ENCODE measurements around the gene GEN1.
"Not testable (repeated sequence)": the region's sequence is repeated elsewhere in the genome, so short reads cannot be mapped to it uniquely, and the experiment has no call there.

GEN1 gene

GRCh38 chr2:17798338-17798737, 44.4 kb downstream of the GEN1 start:
- DNase-seq = no peak

DNA sequence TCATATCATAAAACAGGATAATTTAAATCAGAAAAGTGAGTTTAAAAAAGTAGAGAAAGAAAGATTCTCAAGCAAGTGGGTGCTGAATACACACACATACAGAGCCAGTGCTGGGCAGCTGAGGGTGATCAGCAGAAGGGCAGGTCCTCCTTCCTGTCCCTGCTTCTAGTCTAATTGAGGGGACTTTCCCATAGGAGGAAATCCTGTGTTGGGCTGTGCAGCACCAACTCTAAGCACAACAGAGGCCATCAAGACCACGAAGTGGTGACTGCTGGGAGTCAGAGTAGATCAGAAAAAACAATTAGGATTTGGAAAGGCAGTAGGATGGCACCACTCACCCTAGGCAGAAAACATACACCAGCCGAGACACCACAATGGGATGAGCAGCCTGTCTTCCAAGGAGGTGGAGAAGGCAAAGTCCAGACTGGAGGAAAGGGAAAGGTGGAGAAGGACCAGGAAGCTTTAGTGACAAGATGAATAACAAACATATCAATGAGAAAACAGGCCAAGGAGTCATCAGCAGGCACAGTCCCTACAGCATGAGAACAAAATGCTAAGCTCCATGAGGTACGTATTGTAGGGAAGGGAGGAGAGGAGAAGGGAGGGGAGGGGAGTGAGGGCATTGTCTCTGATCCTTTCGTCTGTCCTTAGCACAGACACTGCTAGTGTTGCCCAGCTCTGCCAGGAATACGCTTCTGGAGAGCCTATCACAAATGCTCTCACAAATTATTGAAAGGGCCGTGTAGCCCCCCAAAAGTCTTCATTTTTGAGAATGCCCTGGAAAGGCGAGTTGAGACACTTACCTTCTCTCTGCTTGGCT, 45.6 kb downstream of the GEN1 start:
- no peak for DNase-seq

DNA sequence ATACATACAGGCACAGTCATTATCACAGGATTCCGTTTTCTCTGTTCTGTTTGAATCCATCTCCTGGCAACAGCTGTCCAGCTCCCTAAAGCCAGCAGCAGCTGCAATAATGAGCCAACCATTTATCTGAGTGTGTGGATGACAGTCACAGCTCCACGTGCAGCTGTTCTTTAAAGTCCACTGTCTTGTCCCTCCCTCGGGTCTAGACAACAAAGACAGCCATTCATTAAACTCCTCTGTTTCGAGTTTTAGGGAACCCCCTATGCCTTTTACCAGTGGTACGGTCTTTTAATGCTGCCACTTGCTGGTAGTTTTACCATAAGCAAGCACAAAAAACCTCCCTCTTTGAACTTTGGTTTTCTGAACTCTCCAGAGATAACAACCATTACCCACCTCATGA, 46.3 kb downstream of the GEN1 start:
- DNase-seq = no peak

- DNase-seq = no peak
Measured at GRCh38 chr2:17800693-17801458, 46.9 kb downstream of the GEN1 start.

GRCh38 chr2:17803497-17803896, 49.6 kb downstream of the GEN1 start:
- DNase-seq = no peak

- DNase-seq = no peak
Measured at GRCh38 chr2:17804358-17804757, 50.4 kb downstream of the GEN1 start.

GRCh38 chr2:17805166-17805565, 51.2 kb downstream of the GEN1 start:
- DNase-seq = no peak

- DNase-seq = no peak
Measured at GRCh38 chr2:17805717-17806363, 51.9 kb downstream of the GEN1 start.

- DNase-seq = no peak
Measured at GRCh38 chr2:17813010-17813741, 59.2 kb downstream of the GEN1 start.

DNA sequence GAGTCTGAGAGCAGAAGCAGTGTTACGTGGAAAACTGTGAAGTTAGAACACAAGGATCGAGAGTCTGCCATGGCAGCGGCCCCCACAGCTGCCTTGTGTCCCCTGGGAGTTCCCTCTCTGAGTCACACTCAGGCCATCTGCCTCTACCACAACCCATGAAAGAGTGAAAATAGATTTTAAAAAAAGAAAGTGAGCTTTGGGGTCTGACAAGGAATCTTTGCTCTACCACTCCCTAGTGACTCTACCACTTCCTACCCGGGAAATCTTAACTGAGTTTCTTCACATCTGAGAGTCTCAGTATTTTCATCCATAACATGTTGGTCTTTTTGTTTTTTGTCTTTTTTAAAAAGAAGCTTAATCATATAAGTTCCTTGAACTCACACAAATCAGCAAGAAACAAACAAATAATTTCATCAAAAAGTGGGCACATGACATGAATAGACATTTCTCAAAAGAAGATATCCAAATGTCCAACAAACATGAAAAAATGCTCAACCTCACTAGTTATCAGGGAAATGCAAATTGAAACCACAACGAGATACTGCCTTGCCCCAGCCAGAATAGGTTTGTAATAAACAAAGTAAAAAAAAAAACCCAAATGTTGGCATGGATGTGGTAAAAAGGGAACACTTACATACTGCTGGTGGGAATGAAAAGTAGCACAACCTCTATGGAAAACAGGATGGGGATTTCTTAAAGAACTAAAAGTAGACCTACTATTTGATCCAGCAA, 60.0 kb downstream of the GEN1 start:
- no peak for DNase-seq

- DNase-seq = no peak
Measured at GRCh38 chr2:17814601-17815000, 60.7 kb downstream of the GEN1 start.

- no peak for DNase-seq
Measured at GRCh38 chr2:17815468-17816184, 61.7 kb downstream of the GEN1 start.

- no peak for DNase-seq
Measured at GRCh38 chr2:17816396-17817245, 62.7 kb downstream of the GEN1 start, which contains the start of gene MSGN1. Gene MSGN1 (plus strand): TSS chr2:17816460. CDS start chr2:17816519, 59 bp downstream.

DNA sequence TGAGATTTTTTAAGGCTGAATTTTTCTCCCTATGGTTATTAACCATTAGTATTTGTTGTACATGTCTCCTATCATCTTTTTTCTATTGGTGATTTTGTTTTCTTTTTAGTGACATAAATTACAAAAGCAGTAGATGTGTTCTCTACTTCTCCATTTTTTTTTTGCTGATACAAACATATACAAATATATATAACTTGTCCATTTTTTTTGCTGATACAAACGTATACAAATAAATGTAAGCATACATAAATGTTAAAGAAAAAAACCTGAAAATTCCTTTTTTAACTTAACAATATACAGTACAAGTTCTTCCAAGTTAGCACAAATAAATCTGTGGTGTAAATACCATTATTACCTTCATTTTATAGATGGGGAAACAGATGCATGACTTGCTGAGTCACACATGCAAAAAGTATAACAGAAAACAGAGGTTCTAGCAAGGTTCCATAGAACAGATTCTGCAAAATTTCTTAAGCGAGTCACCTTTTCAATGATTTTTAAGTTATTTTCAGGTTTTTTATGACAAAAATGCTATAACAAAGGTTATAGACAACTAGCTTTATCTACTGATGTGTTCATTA, 64.4 kb downstream of the GEN1 start:
- no peak for DNase-seq

- DNase-seq = no peak
Measured at GRCh38 chr2:17821080-17821479, 67.1 kb downstream of the GEN1 start.

- DNase-seq = no peak
Measured at GRCh38 chr2:17821535-17822444, 67.9 kb downstream of the GEN1 start.

GRCh38 chr2:17822445-17823117, 68.6 kb downstream of the GEN1 start:
- no peak for DNase-seq

GRCh38 chr2:17823646-17824045, 69.7 kb downstream of the GEN1 start:
- DNase-seq = not testable (repeated sequence)
